ENCODE data around the gene CD3E. TPM values are rescaled to one million over a fixed set of nuclear protein-coding genes. Genes with fewer than 3 reads are reported as not detected.

Gene CD3E
- total and polyA plus RNA-seq, 2 of the 13 experiments (the other 11 are each of a cell fraction or from before 2014, with no cell fraction given), result not detected

- TF ChIP-seq ZNF841 (CRISPR knock-in tag; IDR thresholded peaks at IDR 0.05; ENCODE audit: borderline replicate concordance) (no peak), RBM39 (IDR thresholded peaks at IDR 0.05; ENCODE audit: low read depth, low read length, poor library complexity, severe bottlenecking) (no peak), SRSF1 (optimal IDR thresholded peaks at IDR 0.05; ENCODE audit: low read depth, low read length) (no peak)
- TF ChIP-seq, protein P1, sequence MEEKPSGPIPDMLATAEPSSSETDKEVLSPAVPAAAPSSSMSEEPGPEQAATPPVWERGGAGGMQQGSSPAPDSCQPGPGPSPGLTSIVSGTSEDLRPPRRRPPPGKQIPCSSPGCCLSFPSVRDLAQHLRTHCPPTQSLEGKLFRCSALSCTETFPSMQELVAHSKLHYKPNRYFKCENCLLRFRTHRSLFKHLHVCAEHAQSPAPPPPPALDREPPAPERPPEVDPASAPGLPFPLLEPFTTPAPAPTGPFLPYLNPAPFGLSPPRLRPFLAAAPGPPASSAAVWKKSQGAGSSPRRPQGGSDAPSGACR (CRISPR knock-in tag; IDR thresholded peaks at IDR 0.05), result no peak
- TF ChIP-seq, protein P2, sequence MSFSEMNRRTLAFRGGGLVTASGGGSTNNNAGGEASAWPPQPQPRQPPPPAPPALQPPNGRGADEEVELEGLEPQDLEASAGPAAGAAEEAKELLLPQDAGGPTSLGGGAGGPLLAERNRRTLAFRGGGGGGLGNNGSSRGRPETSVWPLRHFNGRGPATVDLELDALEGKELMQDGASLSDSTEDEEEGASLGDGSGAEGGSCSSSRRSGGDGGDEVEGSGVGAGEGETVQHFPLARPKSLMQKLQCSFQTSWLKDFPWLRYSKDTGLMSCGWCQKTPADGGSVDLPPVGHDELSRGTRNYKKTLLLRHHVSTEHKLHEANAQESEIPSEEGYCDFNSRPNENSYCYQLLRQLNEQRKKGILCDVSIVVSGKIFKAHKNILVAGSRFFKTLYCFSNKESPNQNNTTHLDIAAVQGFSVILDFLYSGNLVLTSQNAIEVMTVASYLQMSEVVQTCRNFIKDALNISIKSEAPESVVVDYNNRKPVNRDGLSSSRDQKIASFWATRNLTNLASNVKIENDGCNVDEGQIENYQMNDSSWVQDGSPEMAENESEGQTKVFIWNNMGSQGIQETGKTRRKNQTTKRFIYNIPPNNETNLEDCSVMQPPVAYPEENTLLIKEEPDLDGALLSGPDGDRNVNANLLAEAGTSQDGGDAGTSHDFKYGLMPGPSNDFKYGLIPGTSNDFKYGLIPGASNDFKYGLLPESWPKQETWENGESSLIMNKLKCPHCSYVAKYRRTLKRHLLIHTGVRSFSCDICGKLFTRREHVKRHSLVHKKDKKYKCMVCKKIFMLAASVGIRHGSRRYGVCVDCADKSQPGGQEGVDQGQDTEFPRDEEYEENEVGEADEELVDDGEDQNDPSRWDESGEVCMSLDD (CRISPR knock-in tag; IDR thresholded peaks at IDR 0.05; ENCODE audit: borderline replicate concordance), result no peak
These were observed 41.4 kb upstream of the CD3E start (continued) for GRCh38 chr11:118263112-118263511.

GRCh38 chr11:118263695-118264568 is 40.6 kb upstream of the CD3E start, which contains the start of gene MPZL2:
Gene MPZL2 (minus strand): TSS chr11:118264297. CDS start chr11:118264153, 144 bp downstream.
- peak; percentile 80 for FAIRE-seq
- Histone ChIP-seq H3K9ac (ENCODE audit: insufficient read depth, low read depth, low read length) (peak within 1 kb of the TSS; percentile 65), H3K4me3 (replicated peaks in 1 of 3; ENCODE audit: insufficient read depth in 1 of 3, low read depth in 2 of 3, low read length in 3 of 3) (peak within 1 kb of the TSS; percentile 58 to 77 (median 66)), H3K9me3 (ENCODE audit: low read length) (no peaks in the 10 kb centered on the region), H2AFZ (ENCODE audit: low read length) (peak within 1 kb of the TSS; percentile 16), H3K4me2 (ENCODE audit: low read depth, low read length) (peak within 1 kb of the TSS; percentile 81), H4K20me1 (ENCODE audit: insufficient read depth, low read length) (no peaks in the 10 kb centered on the region), H3K27ac (ENCODE audit: extremely low read length, insufficient read depth, low read length) (peak within 1 kb of the TSS; percentile 43), H3K36me3 (replicated peaks in 1 of 2; ENCODE audit: control insufficient read depth in 1 of 2, insufficient read depth in 2 of 2, low read length in 2 of 2) (peaks cover 2 to 16% of the 10 kb centered on the region in 2 experiments; a peak in 2 of 5 replicates), H3K27me3 (ENCODE audit: control insufficient read depth in 1 of 2, insufficient read depth in 2 of 2, low read length in 2 of 2) (peaks cover 0 to 22% of the 10 kb centered on the region in 2 experiments; a peak in 4 of 5 replicates), H3K79me2 (ENCODE audit: insufficient read depth, low read length) (peaks cover 7% of the 10 kb centered on the region), H3K4me1 (ENCODE audit: insufficient read depth, low read length) (peaks cover 43% of the 10 kb centered on the region)
- 1% methylated on average over 14 of the region's 19 CpGs for WGBS (ENCODE audit: low lambda C conversion rate)
- BruUV-seq (replicated peaks), result TSS peak; percentile 62
- intact Hi-C loops (cut with micrococcal nuclease; ENCODE audit: unreplicated experiment) (loop anchor here (5.0 kb wide), 1 partner anchor 67 kb away; no protein-coding TSS in a partner anchor), in situ Hi-C loops (cut with HindIII; ENCODE audit: extremely low pct_ligation_motif_present, low pct_unique_long_range_greater_than_20kb) (no loop called here)
- POLR2A ChIA-PET, result interaction anchor here (0.7 to 1.7 kb wide), 7 partner anchors 12 to 69 kb away, joined by 3 to 11 read pairs (median 6); partner anchors contain the start of gene MPZL3
- peak; percentile 97 for ATAC-seq
- peak; percentile 81 for DNase-seq (ENCODE audit: low spot score)
- CTCF ChIA-PET (ENCODE audit: low intra/inter-chr PET ratio, low total read pairs), result no interaction called here
- TF ChIP-seq ZNF629 (CRISPR knock-in tag; conservative IDR thresholded peaks at IDR 0.05), result no peak
- no peak for TF ChIP-seq MED8 (CRISPR knock-in tag; IDR thresholded peaks at IDR 0.05; ENCODE audit: insufficient replicate concordance)
- TF ChIP-seq NR2C2 (CRISPR knock-in tag; IDR thresholded peaks at IDR 0.05; ENCODE audit: borderline replicate concordance), result no peak
- no peak for TF ChIP-seq CCAR2 (optimal IDR thresholded peaks at IDR 0.05; ENCODE audit: low read depth, low read length)
- TF ChIP-seq GATA4 (IDR thresholded peaks at IDR 0.05; ENCODE audit: borderline replicate concordance, low read depth), result no peak; the same call in 1 of the 2 replicates
- no peak for TF ChIP-seq HMG20B (CRISPR knock-in tag; conservative IDR thresholded peaks at IDR 0.05)
- TF ChIP-seq, protein P3, sequence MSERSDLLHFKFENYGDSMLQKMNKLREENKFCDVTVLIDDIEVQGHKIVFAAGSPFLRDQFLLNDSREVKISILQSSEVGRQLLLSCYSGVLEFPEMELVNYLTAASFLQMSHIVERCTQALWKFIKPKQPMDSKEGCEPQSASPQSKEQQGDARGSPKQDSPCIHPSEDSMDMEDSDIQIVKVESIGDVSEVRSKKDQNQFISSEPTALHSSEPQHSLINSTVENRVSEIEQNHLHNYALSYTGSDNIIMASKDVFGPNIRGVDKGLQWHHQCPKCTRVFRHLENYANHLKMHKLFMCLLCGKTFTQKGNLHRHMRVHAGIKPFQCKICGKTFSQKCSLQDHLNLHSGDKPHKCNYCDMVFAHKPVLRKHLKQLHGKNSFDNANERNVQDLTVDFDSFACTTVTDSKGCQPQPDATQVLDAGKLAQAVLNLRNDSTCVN (CRISPR knock-in tag; IDR thresholded peaks at IDR 0.05; ENCODE audit: borderline replicate concordance), result no peak
- no peak for TF ChIP-seq ZSCAN29 (CRISPR knock-in tag; conservative IDR thresholded peaks at IDR 0.05)
- TF ChIP-seq PHF21A (CRISPR knock-in tag; IDR thresholded peaks at IDR 0.05), result peak; percentile 65
- no peak for TF ChIP-seq SCMH1 (CRISPR knock-in tag; IDR thresholded peaks at IDR 0.05; ENCODE audit: borderline replicate concordance)
